HL-60 (cell line): ENCODE data around the gene ANKRD33B.

Source experiments
- DNase-seq, 2 experiments: peaks; one replicate each; pipeline ENCODE4 v3.0.0-alpha.2; 2010 to 2020; ENCODE audit warnings: low read depth in 1 of 2, low spot score in 1 of 2
- H3K27ac ChIP-seq: fragments of 250-450 bp; sonication (Bioruptor Pico); replicated peaks from 2 replicates; pipeline ENCODE4 v1.5.1; 2020; ENCODE audit warnings: mild to moderate bottlenecking, moderate library complexity
- H3K27me3 ChIP-seq: fragments of 250-450 bp; sonication (Bioruptor Pico); 2 replicates; pipeline ENCODE4 v1.5.1; 2021; ENCODE audit warnings: mild to moderate bottlenecking, moderate library complexity; ENCODE audit not compliant: insufficient read depth, poor library complexity, severe bottlenecking
- H3K4me3 ChIP-seq: replicated peaks from 2 replicates; pipeline ENCODE4 v1.5.1; 2011; ENCODE audit warnings: mild to moderate bottlenecking, control low read depth, low read length; ENCODE audit not compliant: insufficient read depth
- CTCF ChIP-seq: IDR thresholded peaks from one replicate; pipeline ENCODE4 v1.5.1; 2011; ENCODE audit warnings: low read length, control low read depth, inconsistent platforms; ENCODE audit not compliant: insufficient read depth
- GABPA ChIP-seq: IDR thresholded peaks from 2 replicates; pipeline ENCODE4 v1.6.1; 2012; ENCODE audit warnings: low read depth
- POLR2AphosphoS5 ChIP-seq: IDR thresholded peaks from 2 replicates; pipeline ENCODE4 v1.6.1; 2012; ENCODE audit warnings: low read depth
- REST ChIP-seq: IDR thresholded peaks from 2 replicates; pipeline ENCODE4 v1.6.1; 2012; ENCODE audit warnings: low read depth; ENCODE audit not compliant: insufficient replicate concordance
- SPI1 ChIP-seq: IDR thresholded peaks from 2 replicates; pipeline ENCODE4 v1.6.1; 2012; ENCODE audit warnings: low read depth, mild to moderate bottlenecking, borderline replicate concordance

Gene ANKRD33B

GRCh38 chr5:10593531-10594181 lies 29.8 kb downstream of the ANKRD33B start:
- TF ChIP-seq POLR2AphosphoS5 = no peak
- TF ChIP-seq CTCF = no peak
- no peak for TF ChIP-seq REST
- no peak for TF ChIP-seq GABPA
- no peak for TF ChIP-seq SPI1
- no peak overlapping the region for H3K4me3 ChIP-seq
- H3K27ac ChIP-seq = no peak overlapping the region
- no peak for DNase-seq
- H3K27me3 ChIP-seq = no peaks in the 10 kb centered on the region

GRCh38 chr5:10594591-10595210 lies 30.8 kb downstream of the ANKRD33B start:
- DNase-seq = no peak
- H3K27me3 ChIP-seq = no peaks in the 10 kb centered on the region
- H3K27ac ChIP-seq = no peak overlapping the region

More at GRCh38 chr5:10594591-10595210, 30.8 kb downstream of the ANKRD33B start:
- TF ChIP-seq REST (no peak), SPI1 (no peak), POLR2AphosphoS5 (no peak), GABPA (no peak), CTCF (no peak)
- H3K4me3 ChIP-seq = no peak overlapping the region
